ENCODE data around the gene ANGPTL8. TPM values are rescaled to one million over a fixed set of nuclear protein-coding genes. Genes with fewer than 3 reads are reported as not detected.

The ANGPTL8 gene
- total and polyA plus RNA-seq, 9 of the 15 experiments (the other 6 are each of a cell fraction or from before 2014, with no cell fraction given): not detected

GRCh38 chr19:11226716-11227166, 12.7 kb upstream of the ANGPTL8 start (continued):
- TF ChIP-seq ARID3B (CRISPR knock-in tag; IDR thresholded peaks at IDR 0.05; ENCODE audit: borderline replicate concordance) (no peak), THAP12 (CRISPR knock-in tag; IDR thresholded peaks at IDR 0.05) (no peak), ADNP (tag; IDR thresholded peaks at IDR 0.05) (peak; percentile 86), CBX8 (IDR thresholded peaks at IDR 0.05; ENCODE audit: borderline replicate concordance, extremely low read depth, low read depth, low read length, poor library complexity, severe bottlenecking) (no peak), NCOR1 (IDR thresholded peaks at IDR 0.05) (no peak), HMGXB4 (CRISPR knock-in tag; IDR thresholded peaks at IDR 0.05) (no peak), PHTF2 (CRISPR knock-in tag; IDR thresholded peaks at IDR 0.05) (no peak), ZNF354B (CRISPR knock-in tag; IDR thresholded peaks at IDR 0.05) (no peak), SRSF7 (optimal IDR thresholded peaks at IDR 0.05; ENCODE audit: low read depth, low read length) (no peak), THRA (IDR thresholded peaks at IDR 0.05) (no peak), ZFP30 (CRISPR knock-in tag; IDR thresholded peaks at IDR 0.05; ENCODE audit: borderline replicate concordance) (no peak), SLC30A9 (CRISPR knock-in tag; IDR thresholded peaks at IDR 0.05) (no peak), TFAP4 (CRISPR knock-in tag; IDR thresholded peaks at IDR 0.05; ENCODE audit: borderline replicate concordance) (no peak), RBM39 (optimal IDR thresholded peaks at IDR 0.05; ENCODE audit: low read depth, low read length) (no peak), HDAC3 (IDR thresholded peaks at IDR 0.05; ENCODE audit: borderline replicate concordance, partially characterized antibody) (no peak), THRAP3 (IDR thresholded peaks at IDR 0.05; ENCODE audit: borderline replicate concordance) (peak; percentile 45; the same call in 1 of the 2 replicates), SMAD1 (IDR thresholded peaks at IDR 0.05; ENCODE audit: low read depth, low read length, partially characterized antibody) (no peak), ZNF740 (CRISPR knock-in tag; IDR thresholded peaks at IDR 0.05) (0 out of 2 replicates have a peak, but pooled peaks have one; percentile 17), ZNF740 (tag; IDR thresholded peaks at IDR 0.05) (no peak)

Data from K562 (cell line).